ENCODE measurements around the gene MVK.

GRCh38 chr12:109540526-109541412, 32.8 kb upstream of the MVK start:
- TF ChIP-seq POLR2A (IDR thresholded peaks at IDR 0.05) = no peak
- TF ChIP-seq, protein P1, sequence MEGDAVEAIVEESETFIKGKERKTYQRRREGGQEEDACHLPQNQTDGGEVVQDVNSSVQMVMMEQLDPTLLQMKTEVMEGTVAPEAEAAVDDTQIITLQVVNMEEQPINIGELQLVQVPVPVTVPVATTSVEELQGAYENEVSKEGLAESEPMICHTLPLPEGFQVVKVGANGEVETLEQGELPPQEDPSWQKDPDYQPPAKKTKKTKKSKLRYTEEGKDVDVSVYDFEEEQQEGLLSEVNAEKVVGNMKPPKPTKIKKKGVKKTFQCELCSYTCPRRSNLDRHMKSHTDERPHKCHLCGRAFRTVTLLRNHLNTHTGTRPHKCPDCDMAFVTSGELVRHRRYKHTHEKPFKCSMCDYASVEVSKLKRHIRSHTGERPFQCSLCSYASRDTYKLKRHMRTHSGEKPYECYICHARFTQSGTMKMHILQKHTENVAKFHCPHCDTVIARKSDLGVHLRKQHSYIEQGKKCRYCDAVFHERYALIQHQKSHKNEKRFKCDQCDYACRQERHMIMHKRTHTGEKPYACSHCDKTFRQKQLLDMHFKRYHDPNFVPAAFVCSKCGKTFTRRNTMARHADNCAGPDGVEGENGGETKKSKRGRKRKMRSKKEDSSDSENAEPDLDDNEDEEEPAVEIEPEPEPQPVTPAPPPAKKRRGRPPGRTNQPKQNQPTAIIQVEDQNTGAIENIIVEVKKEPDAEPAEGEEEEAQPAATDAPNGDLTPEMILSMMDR (IDR thresholded peaks at IDR 0.05) = no peak

Data from body of pancreas (tissue), 4 donors.